HG03135 (cell line): ENCODE data around the gene ZNF283.

ENCODE experiments used
- ATAC-seq: cut with Tn5 transposase; IDR thresholded peaks from one replicate; pipeline ENCODE4 v1.9.1; 2021; ENCODE audit warnings: mild to moderate bottlenecking, moderate library complexity; ENCODE audit not compliant: unreplicated experiment

The ZNF283 gene

DNA sequence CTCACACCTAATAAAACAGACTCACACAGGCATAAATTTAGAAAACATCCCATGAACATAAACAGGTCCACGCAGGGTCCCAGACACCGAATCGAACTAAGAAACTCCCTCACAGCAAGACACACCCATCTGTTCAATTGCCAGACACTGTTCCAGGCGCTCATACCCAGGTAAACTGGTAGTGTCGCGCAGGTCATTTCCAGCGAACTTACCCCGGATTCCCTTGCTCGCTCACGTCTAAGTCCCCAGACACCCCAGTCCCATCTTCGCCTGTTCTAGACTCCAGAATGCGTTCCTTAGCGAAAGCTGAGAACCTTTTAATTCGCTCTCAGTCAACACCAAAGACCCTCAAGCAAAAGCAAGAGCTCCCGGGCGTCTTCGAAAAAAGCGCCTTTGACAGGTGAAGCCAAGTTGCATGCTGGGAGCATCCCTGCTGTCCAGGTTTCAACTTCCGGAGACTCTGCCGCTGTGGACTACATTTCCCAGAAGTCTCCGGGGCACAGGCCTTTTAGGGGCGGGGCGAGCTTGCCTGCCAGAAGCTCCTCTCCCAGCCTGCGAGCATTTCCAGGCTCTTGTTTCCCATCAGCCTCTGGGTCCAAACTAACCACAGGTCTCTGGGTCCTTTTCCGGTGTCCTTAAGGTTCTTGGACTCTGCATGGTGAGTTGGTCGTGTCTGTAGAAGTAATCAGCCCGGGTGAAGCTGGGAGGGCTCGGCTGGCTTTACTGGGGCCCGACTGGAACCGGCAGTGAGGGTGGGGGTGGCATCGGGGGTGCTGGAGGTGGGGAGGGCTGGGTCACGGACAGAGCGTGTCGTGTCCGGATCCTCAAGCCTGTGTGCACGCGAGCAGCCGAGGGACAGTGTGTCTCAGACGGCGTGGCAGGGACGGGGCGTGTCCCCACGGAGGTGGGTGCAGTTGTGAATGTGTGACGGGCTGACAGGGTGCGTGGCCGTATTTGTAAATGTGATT lies at the start of gene ZNF283:
TSS of gene ZNF283 (plus strand) at position 535 of the 968 bp plus-strand sequence. CDS start 6,184 bp downstream, outside the sequence.
- no peak for ATAC-seq

DNA sequence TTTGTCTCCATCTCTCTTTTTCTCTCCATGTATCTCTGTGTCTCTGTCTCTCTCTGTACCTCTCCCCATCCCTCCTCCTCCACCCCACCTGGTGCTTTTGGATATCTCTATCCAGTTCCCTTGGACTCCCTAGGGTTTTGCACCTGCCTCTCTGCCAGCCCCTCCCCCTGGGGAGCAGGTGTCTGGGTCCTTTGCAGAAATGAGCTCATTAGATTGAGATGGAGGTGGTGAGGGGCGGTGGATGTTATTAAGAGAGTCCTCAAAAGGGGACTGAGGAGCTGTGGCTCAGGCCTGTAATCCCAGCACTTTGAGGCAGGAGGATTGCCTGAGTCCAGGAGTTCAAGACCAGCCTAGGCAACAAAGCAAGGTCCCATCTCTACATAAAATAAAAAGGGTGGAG lies 48.5 kb upstream of the ZNF283 start:
- no peak for ATAC-seq

DNA sequence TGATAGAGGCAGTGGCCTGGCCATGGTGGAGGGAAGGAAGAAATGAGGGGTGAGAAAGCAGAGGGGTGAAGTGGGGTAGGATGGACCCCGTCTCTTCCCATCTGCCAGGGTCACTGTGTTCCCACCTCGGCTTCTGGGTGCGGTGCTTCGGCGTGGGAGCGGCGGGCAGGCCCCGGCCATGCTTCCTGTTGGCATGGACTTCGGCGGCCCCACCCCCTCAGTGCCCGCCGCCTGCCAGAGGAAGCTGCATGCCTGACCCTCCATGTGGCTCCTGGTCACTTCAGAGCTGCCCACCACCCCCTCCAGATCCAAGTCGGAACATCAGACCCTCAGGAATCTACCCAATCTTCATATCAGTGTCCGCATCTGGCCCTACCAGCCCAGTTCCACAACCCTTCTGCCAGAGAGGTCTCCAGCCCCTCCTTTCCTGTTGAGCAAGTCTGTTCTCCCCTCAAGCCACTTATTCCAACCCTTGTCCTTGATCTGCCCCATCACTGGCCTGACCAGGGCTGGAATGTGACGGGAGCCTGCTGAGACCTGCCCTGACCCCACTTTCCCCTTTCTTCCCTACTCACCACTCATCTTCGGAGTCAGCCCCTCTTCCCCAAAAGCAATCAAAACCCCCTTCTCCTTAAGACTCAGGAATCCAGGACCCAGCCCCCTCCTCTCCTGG lies 47.8 kb upstream of the ZNF283 start:
- no peak for ATAC-seq

DNA sequence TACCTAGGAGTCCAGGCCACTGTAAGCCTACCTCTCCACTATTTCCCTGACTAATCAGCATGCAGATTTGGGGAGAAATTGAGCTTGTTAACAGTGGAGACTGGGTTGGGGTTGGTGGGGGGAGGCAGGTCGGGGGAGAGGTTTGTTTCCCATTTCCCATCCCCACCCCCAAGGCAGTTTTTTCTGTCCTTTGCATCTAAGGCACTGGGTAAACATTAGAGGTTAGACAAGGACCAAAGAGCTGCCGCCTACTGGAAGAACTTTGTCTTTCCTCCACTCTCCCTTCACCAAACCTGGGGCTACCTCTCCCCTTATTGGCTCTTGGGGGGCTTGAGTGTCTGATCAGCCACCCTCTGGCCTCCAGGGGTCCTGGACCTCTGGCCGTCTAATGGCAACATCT lies 47.3 kb upstream of the ZNF283 start:
- no peak for ATAC-seq

DNA sequence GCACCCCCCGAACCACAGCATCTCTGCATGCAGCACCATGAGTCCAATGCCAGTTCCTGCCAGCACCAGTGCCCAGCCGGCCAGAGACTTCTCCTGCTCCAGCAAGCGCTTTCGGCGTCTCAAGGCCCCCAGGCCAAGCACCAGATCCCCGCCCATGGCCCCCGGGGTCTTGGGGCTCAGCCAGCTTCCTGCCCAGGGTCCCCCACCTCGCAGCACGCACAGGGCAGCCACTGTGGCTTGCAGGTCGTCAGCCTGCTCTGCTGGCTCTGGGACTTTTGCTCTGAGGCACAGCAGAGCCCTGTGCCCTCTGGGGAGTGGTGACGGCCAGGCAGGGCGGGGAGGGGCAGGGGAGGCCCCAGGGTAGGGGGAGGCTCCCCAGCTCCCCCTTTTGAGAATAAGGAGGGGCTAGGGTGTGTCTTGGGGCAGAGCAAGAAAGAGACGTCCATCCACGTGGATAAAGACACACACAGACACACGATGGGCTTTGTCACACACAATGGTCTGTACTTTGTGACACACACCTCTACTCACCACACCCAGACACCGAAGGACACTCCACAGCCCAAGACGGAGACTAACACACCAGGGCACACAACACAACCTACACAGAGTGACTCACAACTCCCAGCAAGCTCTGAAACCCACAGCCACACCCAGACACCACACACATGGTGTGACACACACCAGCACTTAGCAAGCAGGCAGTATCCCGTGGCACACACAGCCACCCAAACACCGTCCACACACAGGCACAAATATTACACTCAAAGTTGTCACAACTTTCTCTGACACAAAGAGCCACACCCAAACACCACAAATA lies 46.2 kb upstream of the ZNF283 start, which contains the start of gene KCNN4:
TSS of gene KCNN4 (minus strand) at position 268 of the 820 bp plus-strand sequence. CDS start at position 156, 112 bp downstream.
- ATAC-seq = no peak

DNA sequence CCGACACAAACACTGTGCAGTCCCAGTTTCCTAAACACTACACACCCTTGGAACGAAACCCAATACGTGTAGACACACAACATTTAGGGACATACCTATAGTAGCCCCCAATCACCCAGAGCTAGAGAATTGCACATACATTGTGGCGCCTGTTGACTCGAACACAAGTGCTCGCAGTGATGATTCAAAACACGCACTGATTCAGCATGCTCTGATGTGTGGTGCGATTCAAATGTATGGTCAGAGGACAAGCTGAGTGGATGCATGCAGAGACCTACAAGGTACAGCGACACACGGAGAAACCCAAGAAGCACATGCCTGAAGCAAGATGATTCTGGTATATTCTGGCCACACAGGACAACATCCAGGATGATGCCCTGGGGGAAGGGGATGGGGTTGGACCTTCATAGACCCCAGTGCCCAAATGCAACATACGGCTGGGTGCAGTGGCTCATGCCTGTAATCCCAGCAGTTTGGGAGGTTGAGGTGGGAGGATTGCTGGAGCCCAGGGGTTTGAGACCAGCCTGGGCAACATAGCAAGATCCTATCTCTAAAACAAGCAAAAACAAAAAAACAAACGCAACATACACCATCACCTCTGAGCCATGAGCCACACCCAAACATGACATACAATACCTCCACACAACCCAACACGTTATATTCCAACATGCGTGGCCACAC lies 45.4 kb upstream of the ZNF283 start:
- ATAC-seq = no peak

DNA sequence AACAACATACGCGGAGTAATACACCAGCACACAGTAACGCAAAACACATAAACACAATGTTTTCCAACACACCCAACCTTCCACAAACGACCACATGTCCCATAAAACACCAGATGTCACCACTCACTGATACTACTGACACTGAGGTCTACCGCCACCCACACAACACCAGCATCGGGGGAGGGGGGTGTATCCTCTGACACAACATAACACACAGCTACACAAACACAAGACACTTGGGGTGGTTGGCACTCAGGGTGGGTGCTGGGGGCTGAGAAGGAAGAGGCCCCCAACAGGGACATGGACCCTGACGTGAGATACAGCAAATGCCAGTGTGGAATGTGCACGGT lies 44.8 kb upstream of the ZNF283 start:
- no peak for ATAC-seq

DNA sequence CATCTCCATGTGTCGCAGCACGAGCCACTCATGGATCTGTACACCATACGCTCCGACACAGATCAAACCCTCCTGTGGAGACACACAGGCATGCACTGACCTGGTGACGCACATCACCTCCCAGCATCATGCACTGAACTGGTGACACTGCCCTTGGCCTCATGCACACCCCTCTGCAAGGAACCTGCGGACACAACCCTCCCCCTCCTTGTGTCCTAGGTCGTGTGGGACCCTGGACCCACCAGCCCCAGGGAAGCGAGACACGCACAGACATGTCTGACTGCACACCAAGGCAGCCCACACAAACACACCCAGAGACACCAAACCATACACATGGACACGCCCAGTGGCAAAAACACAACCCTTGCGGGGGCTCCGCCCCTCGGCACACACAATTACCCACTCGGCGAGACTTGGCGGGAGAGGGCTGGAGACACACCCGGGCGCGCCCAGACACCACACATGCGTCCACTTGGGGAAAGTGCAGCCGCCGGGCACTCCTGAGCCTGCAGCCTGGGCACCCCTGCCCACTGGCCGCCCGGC lies 44.4 kb upstream of the ZNF283 start:
- ATAC-seq = no peak

DNA sequence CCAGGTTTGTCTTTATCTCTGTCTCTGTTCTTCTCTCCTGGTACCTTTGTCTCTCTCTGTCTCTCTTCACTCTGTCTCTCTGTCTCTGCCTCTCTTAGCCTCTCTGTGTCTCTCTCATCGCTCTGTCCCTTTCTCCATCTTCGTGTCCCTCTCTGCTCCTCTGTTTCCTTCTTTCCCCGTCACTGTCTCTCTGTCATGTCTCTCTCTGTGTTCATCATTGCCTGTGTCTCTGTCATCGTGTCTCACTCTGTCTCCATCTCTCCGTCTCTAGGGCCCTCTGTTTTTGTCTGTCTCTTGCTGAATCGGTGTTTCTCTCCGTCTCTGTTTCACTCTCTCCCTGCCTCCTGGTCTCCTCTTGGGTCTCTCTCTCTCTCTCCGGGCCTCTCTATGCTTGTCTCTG lies 43.5 kb upstream of the ZNF283 start:
- ATAC-seq = no peak

DNA sequence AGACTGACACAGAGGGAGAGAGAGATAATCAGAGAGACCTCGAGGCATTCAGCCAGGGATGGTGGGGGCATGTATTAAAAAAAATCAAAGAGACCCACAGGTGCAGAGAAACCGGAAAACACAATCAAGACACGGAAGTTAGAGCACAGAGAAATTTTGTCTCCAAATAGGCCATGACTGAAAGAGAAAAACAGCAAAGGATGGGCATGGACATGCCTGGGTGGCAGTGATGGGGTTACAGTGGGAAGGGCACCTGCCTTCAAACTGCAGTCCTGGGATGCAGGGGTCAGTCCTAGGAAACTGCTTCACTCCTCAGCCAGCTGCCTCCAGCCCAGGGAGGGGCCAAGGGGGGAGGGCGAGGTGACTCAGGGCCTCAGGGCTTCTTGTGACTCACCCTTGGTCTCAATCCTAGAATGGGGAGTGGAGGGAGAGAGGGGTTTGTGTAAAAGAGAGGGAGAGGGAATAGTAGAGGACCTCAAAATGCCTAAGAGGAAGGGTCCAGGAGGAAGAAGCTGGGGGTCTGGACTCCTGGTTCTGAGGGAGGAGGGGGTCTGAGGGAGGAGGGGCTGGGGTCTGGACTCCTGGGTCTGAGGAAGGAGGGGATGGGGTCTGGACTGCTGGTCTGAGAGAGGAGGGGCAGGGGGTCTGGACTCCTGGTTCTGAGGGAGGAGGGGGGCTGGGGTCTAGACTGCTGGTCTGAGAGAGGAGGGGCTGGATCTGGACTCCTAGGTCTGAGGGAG lies 42.7 kb upstream of the ZNF283 start:
- no peak for ATAC-seq

DNA sequence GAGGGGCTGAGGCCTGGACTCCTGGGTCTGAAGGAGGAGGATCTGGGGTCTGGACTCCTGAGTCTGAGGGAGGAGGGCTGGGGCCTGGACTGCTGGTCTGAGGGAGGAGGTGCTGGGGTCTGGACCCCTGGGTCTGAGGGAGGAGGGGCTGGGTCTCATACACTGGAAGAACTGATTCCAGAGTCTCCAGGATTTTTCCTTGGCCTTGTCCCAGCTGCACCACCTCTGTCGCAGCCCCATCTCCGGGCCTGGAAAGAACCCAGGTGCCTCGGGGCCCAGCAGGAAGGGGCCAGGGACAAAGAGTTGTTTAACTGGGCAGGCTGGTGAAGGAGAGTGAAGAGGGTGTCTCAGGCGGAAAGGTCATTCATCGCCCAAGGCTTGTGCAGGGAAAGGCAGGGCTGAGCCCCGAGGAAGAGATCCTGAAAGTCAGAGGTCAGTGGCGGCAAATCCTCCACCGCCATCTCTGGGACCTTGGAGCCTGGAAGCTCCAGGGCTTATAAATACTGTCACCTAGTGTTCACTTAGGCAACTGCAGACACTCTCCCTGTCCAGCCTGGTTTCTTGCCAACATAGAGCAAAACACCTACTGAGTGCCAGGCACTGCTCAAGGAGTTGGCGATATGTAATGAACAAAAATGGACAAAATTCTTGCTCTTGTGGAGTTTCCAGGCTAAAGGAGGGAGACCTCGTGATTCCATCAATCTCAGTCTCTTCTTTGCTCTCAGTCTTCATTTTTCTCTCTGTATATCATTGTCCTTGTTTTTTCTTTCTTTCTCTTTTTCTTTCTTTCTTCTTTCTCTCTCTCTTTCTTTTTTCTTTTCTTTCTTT lies 41.9 kb upstream of the ZNF283 start:
- no peak for ATAC-seq

DNA sequence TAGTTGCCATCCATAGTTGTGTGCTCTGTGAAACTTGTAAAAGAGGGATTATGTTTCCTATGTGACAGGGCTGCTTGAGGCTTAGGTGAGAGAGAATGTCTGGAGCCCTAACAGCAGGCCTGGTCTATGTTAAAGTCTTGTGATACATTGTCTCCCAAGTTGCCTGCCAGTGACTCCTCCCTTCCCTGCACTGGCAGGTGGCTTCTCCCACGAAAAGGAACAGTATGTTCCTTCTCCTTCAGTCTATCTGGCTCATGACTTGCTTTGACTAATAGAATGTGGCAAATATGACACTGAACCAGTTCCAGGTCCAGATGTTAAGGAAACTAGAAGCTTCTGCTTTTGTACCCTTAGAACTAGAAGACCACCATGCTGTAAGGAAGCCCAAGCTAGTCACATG lies 40.5 kb upstream of the ZNF283 start:
- no peak for ATAC-seq

DNA sequence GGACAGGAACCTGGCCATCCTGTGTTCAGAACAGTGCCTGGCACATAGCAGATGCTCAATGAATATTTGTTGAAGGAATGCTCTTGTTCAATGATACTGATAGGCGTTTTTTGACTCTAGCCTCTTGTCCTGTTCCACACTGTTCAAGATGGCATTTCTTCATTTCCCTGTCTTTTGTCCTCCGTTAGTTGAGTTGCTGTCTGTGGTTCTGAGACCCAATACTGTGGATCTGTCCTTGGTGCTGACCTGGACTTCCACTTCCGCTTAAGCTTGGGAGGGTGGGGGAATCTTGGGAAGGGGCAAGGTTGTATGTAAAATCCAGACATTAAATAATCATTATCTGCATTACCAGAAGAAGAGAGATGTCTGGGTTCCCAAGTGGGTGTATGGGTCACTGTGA lies 38.1 kb upstream of the ZNF283 start:
- no peak for ATAC-seq

DNA sequence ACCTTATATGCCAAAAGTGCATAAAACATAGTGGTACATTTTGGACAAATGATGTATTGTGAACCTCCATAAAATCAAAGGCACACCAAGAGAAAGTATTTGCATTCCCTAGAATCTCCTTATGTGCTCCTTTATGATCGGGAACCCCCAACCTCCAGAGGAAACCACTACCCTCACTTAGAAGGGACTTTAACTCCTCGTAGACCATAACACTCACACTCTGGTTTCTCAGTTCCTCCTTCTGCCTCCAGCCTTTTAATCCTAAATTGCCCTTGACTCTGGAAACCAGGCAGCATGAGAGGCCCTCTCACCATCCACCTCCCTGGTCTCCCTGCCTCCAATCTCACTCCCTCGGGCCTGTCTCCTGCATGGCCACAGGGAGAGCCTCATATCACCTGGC lies 36.5 kb upstream of the ZNF283 start:
- no peak for ATAC-seq

DNA sequence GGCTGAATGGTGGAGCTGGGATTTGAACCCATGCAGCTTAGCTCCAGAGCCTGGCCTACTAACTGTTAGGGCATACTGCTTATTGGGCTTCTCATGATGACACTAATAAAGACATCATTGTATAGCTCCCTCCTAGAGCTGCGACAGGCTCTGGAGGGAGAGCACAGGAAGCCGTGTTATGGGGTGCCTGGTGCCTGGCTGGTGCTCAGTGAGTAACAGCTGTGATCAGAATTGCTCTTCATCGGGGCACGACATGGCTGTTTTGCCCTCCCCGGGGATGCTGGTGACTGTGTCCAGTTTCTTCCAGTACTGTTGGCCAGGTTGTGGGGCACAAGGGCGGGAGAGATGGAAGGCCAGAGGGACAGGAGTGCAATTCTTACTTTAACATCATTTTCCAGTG lies 30.0 kb upstream of the ZNF283 start:
- no peak for ATAC-seq

DNA sequence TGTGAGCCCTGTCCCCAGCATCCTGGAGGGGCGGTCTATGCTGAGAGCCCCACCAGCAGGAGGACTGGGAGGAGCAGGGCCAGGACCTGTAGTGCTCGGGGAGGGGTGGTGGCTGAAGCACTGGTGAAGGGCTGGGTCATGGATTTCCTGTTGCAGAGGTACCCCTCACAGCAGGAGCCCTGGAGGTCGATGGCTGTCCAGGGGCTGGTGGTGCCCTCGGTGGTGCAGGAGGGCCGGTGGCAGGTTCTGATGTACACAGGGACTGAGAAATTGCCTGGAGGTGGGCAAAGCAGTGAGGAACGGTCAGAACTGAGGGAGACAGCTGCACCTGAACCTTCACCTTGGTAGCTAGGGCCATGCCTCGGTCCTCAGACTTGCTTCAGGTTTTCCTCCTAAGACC lies 29.6 kb upstream of the ZNF283 start:
- no peak for ATAC-seq

DNA sequence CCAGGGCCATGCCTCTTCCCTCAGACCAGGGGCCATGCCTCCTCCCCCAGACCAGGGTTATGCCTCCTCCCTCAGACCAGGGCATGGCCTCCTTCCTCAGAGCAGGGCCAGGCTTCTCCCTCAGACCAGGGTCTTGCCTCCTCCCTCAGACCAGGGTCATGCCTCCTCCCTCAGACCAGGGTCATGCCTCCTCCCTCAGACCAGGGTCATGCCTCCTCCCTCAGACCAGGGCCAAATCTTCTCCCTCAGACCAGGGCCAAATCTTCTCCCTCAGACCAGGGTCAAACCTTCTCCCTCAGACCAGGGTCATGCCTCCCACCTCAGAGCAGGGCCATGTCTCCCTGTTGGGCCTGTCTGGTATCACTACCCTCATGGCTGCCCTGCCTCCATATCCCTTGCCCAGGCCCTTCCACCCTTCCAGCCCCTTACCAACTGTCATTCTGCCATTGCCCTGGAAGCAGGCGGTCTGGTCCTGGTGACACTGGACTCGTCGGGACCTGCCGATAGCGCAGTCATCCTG lies 29.0 kb upstream of the ZNF283 start:
- no peak for ATAC-seq

DNA sequence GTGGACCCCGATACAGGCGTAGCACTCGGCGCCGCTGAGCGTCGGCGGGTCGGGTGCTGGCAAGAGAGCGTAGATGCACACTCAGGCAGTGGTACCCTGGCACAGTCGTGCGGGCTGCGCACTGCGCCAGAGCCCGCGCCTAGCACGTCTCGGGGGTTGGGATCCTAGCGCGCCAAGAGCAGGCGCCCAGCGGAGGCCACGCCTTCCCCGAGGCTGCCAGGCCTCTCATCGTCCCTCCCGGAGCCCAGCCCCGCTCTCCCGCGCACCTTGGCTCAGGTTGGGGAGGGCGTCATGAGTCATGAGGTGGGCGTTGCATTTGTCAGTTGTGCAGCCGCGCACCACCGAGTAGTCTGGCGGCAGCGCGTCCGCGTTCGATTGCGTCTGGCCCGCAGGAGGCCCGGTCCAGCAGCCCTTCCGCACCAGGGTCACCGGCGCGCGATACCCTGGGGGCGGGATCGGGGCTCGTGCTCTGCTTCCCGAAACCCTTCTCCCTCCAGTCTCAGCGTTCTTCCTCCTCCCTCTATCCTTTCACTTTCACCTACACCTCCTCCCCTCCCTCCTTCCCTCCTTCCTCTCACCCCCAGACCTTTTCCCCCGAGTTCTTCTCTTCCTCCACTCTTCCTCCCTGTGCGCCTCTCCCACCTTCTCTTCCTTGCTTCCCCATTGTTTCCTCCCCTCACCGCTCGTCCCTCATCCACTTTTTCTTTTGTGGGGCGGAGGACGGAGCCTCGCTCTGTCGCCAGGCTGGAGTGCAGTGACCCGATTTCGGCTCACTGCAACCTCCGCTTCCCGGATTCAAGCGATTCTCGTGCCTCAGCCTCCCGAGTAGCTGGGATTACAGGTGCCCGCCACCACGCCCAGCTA lies 28.3 kb upstream of the ZNF283 start:
- ATAC-seq = no peak
